ENCODE results near the gene RWDD3.

Gene RWDD3

DNA sequence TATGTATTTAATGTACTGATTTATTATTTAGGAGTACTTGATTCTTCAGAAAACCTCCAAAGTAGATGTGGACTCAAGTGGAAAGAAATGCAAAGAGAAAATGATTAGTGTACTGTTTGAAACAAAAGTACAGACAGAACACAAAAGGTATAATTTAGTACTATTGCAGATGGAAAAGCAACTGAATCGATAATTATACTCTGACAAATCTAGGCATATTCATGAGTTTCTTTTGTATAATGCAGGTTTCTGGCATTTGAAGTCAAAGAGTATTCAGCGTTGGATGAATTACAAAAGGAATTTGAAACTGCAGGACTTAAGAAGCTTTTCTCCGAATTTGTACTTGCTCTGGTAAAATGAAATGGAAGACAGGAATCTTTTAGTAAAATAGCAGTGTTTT is 12.5 kb downstream of the RWDD3 start (continued):
- no peak for TF ChIP-seq CSDC2 (CRISPR knock-in tag; IDR thresholded peaks at IDR 0.05)
- no peak for TF ChIP-seq ZNF8 (CRISPR knock-in tag; IDR thresholded peaks at IDR 0.05)

DNA sequence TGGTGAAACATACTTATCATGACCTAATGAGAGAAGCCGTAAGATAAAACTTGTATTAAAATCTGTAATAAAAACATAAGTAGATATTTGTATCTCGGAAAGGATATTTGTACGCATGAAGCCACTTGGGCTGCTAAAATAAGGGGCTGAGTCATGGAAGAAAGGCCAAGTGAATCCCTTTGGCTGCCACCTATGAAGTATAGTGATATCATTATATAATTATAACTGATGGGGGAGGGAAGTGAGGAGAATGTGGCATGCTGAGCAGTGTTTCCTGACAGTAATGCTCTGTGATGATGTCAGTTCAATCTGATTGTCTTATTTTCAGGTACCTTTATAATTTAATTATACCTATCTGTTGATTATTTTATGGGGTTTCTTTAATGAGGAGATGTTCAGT is 13.6 kb downstream of the RWDD3 start:
- ATAC-seq: no peak
- TF ChIP-seq SNAI2 (CRISPR knock-in tag; IDR thresholded peaks at IDR 0.05): no peak
- TF ChIP-seq OSR1 (CRISPR knock-in tag; IDR thresholded peaks at IDR 0.05): no peak
- TF ChIP-seq, protein P1, sequence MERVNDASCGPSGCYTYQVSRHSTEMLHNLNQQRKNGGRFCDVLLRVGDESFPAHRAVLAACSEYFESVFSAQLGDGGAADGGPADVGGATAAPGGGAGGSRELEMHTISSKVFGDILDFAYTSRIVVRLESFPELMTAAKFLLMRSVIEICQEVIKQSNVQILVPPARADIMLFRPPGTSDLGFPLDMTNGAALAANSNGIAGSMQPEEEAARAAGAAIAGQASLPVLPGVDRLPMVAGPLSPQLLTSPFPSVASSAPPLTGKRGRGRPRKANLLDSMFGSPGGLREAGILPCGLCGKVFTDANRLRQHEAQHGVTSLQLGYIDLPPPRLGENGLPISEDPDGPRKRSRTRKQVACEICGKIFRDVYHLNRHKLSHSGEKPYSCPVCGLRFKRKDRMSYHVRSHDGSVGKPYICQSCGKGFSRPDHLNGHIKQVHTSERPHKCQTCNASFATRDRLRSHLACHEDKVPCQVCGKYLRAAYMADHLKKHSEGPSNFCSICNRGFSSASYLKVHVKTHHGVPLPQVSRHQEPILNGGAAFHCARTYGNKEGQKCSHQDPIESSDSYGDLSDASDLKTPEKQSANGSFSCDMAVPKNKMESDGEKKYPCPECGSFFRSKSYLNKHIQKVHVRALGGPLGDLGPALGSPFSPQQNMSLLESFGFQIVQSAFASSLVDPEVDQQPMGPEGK (CRISPR knock-in tag; IDR thresholded peaks at IDR 0.05; ENCODE audit: borderline replicate concordance): no peak
- no peak for TF ChIP-seq TCF4 (CRISPR knock-in tag; IDR thresholded peaks at IDR 0.05; ENCODE audit: borderline replicate concordance)
- no peak for TF ChIP-seq GLIS3 (CRISPR knock-in tag; IDR thresholded peaks at IDR 0.05)
- TF ChIP-seq ISL1 (CRISPR knock-in tag; IDR thresholded peaks at IDR 0.05): no peak
- TF ChIP-seq RARB (CRISPR knock-in tag; IDR thresholded peaks at IDR 0.05): no peak
- no peak for TF ChIP-seq TOX (CRISPR knock-in tag; IDR thresholded peaks at IDR 0.05; ENCODE audit: borderline replicate concordance)
- TF ChIP-seq ARNTL (CRISPR knock-in tag; IDR thresholded peaks at IDR 0.05; ENCODE audit: borderline replicate concordance, low read depth): no peak
- TF ChIP-seq CSDC2 (CRISPR knock-in tag; IDR thresholded peaks at IDR 0.05): no peak
- no peak for TF ChIP-seq ZNF70 (CRISPR knock-in tag; IDR thresholded peaks at IDR 0.05)
- TF ChIP-seq PPARA (CRISPR knock-in tag; IDR thresholded peaks at IDR 0.05; ENCODE audit: borderline replicate concordance): no peak
- TF ChIP-seq, protein P2, sequence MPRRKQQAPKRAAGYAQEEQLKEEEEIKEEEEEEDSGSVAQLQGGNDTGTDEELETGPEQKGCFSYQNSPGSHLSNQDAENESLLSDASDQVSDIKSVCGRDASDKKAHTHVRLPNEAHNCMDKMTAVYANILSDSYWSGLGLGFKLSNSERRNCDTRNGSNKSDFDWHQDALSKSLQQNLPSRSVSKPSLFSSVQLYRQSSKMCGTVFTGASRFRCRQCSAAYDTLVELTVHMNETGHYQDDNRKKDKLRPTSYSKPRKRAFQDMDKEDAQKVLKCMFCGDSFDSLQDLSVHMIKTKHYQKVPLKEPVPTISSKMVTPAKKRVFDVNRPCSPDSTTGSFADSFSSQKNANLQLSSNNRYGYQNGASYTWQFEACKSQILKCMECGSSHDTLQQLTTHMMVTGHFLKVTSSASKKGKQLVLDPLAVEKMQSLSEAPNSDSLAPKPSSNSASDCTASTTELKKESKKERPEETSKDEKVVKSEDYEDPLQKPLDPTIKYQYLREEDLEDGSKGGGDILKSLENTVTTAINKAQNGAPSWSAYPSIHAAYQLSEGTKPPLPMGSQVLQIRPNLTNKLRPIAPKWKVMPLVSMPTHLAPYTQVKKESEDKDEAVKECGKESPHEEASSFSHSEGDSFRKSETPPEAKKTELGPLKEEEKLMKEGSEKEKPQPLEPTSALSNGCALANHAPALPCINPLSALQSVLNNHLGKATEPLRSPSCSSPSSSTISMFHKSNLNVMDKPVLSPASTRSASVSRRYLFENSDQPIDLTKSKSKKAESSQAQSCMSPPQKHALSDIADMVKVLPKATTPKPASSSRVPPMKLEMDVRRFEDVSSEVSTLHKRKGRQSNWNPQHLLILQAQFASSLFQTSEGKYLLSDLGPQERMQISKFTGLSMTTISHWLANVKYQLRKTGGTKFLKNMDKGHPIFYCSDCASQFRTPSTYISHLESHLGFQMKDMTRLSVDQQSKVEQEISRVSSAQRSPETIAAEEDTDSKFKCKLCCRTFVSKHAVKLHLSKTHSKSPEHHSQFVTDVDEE (CRISPR knock-in tag; IDR thresholded peaks at IDR 0.05): no peak
- TF ChIP-seq, protein P3, sequence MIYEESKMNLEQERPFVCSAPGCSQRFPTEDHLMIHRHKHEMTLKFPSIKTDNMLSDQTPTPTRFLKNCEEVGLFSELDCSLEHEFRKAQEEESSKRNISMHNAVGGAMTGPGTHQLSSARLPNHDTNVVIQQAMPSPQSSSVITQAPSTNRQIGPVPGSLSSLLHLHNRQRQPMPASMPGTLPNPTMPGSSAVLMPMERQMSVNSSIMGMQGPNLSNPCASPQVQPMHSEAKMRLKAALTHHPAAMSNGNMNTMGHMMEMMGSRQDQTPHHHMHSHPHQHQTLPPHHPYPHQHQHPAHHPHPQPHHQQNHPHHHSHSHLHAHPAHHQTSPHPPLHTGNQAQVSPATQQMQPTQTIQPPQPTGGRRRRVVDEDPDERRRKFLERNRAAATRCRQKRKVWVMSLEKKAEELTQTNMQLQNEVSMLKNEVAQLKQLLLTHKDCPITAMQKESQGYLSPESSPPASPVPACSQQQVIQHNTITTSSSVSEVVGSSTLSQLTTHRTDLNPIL (CRISPR knock-in tag; IDR thresholded peaks at IDR 0.05; ENCODE audit: low read depth): no peak

DNA sequence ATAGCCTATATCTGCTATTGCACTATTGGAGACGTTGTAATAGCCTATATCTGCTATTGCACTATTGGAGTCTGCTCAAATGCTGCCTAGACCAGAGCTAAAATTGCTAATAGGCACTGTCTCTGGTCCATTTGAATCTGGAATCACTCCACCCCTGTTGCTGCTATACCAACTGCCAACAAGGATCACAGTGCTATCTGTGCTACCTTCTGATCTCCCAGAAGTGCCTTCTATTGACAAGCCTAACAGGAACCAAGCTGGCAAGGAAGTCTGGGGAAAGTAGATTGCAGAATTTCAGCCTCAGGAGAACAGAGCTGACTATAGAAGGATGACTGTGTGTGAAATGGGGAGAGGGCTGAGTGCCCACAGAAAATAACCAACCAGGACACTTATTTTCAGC is 15.9 kb downstream of the RWDD3 start:
- no peak for ATAC-seq
- TF ChIP-seq TOX (CRISPR knock-in tag; IDR thresholded peaks at IDR 0.05; ENCODE audit: borderline replicate concordance): no peak
- no peak for TF ChIP-seq ZFP3 (CRISPR knock-in tag; IDR thresholded peaks at IDR 0.05)
- TF ChIP-seq ZNF70 (CRISPR knock-in tag; IDR thresholded peaks at IDR 0.05): no peak
- TF ChIP-seq, protein P4, sequence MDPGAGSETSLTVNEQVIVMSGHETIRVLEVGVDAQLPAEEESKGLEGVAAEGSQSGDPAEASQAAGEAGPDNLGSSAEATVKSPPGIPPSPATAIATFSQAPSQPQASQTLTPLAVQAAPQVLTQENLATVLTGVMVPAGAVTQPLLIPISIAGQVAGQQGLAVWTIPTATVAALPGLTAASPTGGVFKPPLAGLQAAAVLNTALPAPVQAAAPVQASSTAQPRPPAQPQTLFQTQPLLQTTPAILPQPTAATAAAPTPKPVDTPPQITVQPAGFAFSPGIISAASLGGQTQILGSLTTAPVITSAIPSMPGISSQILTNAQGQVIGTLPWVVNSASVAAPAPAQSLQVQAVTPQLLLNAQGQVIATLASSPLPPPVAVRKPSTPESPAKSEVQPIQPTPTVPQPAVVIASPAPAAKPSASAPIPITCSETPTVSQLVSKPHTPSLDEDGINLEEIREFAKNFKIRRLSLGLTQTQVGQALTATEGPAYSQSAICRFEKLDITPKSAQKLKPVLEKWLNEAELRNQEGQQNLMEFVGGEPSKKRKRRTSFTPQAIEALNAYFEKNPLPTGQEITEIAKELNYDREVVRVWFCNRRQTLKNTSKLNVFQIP (CRISPR knock-in tag; IDR thresholded peaks at IDR 0.05; ENCODE audit: borderline replicate concordance, low read depth): no peak
- no peak for TF ChIP-seq ISL1 (CRISPR knock-in tag; IDR thresholded peaks at IDR 0.05)
- no peak for TF ChIP-seq BACH2 (CRISPR knock-in tag; IDR thresholded peaks at IDR 0.05; ENCODE audit: borderline replicate concordance)
- no peak for TF ChIP-seq RARB (CRISPR knock-in tag; IDR thresholded peaks at IDR 0.05)
- TF ChIP-seq, protein P3 (CRISPR knock-in tag; IDR thresholded peaks at IDR 0.05; ENCODE audit: low read depth): no peak
- no peak for TF ChIP-seq OSR1 (CRISPR knock-in tag; IDR thresholded peaks at IDR 0.05)
- no peak for TF ChIP-seq ARNTL (CRISPR knock-in tag; IDR thresholded peaks at IDR 0.05; ENCODE audit: borderline replicate concordance, low read depth)
- no peak for TF ChIP-seq ESRRG (CRISPR knock-in tag; IDR thresholded peaks at IDR 0.05)
- TF ChIP-seq, protein P5, sequence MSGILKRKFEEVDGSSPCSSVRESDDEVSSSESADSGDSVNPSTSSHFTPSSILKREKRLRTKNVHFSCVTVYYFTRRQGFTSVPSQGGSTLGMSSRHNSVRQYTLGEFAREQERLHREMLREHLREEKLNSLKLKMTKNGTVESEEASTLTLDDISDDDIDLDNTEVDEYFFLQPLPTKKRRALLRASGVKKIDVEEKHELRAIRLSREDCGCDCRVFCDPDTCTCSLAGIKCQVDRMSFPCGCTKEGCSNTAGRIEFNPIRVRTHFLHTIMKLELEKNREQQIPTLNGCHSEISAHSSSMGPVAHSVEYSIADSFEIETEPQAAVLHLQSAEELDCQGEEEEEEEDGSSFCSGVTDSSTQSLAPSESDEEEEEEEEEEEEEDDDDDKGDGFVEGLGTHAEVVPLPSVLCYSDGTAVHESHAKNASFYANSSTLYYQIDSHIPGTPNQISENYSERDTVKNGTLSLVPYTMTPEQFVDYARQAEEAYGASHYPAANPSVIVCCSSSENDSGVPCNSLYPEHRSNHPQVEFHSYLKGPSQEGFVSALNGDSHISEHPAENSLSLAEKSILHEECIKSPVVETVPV (CRISPR knock-in tag; IDR thresholded peaks at IDR 0.05): no peak
- TF ChIP-seq, protein P2 (CRISPR knock-in tag; IDR thresholded peaks at IDR 0.05): no peak
- no peak for TF ChIP-seq ZNF565 (CRISPR knock-in tag; conservative IDR thresholded peaks at IDR 0.05; ENCODE audit: low read depth)
- TF ChIP-seq, protein P1 (CRISPR knock-in tag; IDR thresholded peaks at IDR 0.05; ENCODE audit: borderline replicate concordance): no peak
- no peak for TF ChIP-seq SNAI2 (CRISPR knock-in tag; IDR thresholded peaks at IDR 0.05)
- TF ChIP-seq TCF4 (CRISPR knock-in tag; IDR thresholded peaks at IDR 0.05; ENCODE audit: borderline replicate concordance): no peak

All from SK-N-SH treated with all-trans-retinoic acid at 6 μM for 48 hours (cell line).